ENCODE results near the gene TMPRSS7. TPM values are rescaled to one million over a fixed set of nuclear protein-coding genes. Genes with fewer than 3 reads are reported as not detected.

The TMPRSS7 gene
- total RNA-seq, 1 experiment from 2014 or later = not detected

GRCh38 chr3:111989061-111989678, 45.4 kb upstream of the TMPRSS7 start:
- ATAC-seq (peak; percentile 80), DNase-seq (ENCODE audit: low spot score) (no peak)
- no peaks in the 10 kb centered on the region for H3K27me3 Mint-ChIP-seq (ENCODE audit: low read depth)
- H3K36me3 Mint-ChIP-seq = peaks cover 26% of the 10 kb centered on the region
- POLR2A ChIA-PET = interaction anchor here (1.0 to 1.3 kb wide), 3 partner anchors 10 to 24 kb away, joined by 4 to 5 read pairs (median 4); partner anchors contain the start of genes ABHD10 and TAGLN3
- TF ChIP-seq, protein P1, sequence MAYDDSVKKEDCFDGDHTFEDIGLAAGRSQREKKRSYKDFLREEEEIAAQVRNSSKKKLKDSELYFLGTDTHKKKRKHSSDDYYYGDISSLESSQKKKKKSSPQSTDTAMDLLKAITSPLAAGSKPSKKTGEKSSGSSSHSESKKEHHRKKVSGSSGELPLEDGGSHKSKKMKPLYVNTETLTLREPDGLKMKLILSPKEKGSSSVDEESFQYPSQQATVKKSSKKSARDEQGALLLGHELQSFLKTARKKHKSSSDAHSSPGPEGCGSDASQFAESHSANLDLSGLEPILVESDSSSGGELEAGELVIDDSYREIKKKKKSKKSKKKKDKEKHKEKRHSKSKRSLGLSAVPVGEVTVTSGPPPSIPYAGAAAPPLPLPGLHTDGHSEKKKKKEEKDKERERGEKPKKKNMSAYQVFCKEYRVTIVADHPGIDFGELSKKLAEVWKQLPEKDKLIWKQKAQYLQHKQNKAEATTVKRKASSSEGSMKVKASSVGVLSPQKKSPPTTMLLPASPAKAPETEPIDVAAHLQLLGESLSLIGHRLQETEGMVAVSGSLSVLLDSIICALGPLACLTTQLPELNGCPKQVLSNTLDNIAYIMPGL (CRISPR knock-in tag; IDR thresholded peaks at IDR 0.05) = no peak
- TF ChIP-seq OVOL2 (CRISPR knock-in tag; IDR thresholded peaks at IDR 0.05; ENCODE audit: borderline replicate concordance) (no peak), PRRX2 (CRISPR knock-in tag; IDR thresholded peaks at IDR 0.05) (no peak), JAZF1 (CRISPR knock-in tag; IDR thresholded peaks at IDR 0.05) (no peak), ZNF263 (CRISPR knock-in tag; IDR thresholded peaks at IDR 0.05; ENCODE audit: low read depth) (no peak), CREM (CRISPR knock-in tag; IDR thresholded peaks at IDR 0.05) (no peak), KAT7 (CRISPR knock-in tag; IDR thresholded peaks at IDR 0.05; ENCODE audit: borderline replicate concordance) (no peak), TEAD1 (CRISPR knock-in tag; IDR thresholded peaks at IDR 0.05) (no peak), SOX15 (CRISPR knock-in tag; IDR thresholded peaks at IDR 0.05) (no peak), ZNF671 (CRISPR knock-in tag; IDR thresholded peaks at IDR 0.05) (no peak)
- TF ChIP-seq, protein P2, sequence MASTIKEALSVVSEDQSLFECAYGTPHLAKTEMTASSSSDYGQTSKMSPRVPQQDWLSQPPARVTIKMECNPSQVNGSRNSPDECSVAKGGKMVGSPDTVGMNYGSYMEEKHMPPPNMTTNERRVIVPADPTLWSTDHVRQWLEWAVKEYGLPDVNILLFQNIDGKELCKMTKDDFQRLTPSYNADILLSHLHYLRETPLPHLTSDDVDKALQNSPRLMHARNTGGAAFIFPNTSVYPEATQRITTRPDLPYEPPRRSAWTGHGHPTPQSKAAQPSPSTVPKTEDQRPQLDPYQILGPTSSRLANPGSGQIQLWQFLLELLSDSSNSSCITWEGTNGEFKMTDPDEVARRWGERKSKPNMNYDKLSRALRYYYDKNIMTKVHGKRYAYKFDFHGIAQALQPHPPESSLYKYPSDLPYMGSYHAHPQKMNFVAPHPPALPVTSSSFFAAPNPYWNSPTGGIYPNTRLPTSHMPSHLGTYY (CRISPR knock-in tag; IDR thresholded peaks at IDR 0.05) = no peak
- TF ChIP-seq, protein P3, sequence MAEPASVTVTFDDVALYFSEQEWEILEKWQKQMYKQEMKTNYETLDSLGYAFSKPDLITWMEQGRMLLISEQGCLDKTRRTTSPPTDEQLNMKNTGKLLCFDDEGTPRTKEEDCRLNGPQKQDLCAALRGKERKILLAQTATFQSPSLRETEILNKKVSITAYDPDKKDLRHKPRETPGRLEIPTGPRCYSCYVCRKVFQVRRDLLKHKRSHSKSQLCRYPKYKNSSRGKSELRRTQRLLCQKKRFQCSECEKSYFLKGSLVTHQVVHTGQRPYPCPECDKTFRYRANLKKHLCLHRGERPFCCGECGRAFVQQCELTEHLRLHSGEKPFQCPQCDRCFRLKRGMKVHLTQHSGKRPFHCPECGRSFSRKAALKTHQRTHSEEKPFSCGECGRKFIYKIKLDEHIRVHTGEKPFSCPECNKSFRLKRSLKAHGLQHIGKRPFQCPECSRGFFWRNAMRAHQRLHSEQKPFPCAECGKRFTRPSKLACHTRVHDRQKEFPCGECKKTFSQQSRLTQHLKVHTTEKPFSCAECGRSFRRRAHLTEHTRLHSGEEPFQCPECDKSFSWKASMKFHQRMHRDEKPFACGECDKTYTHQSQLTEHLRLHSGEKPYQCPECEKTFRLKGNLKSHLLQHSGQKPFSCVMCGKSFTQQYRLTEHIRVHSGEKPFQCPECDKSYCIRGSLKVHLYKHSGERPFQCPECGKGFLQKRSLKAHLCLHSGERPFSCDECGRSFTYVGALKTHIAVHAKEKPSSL (CRISPR knock-in tag; conservative IDR thresholded peaks at IDR 0.05) = no peak
- H3K27ac Mint-ChIP-seq = no peak overlapping the region
- H3K9me3 Mint-ChIP-seq = no peaks in the 10 kb centered on the region
- no peak overlapping the region for H3K4me3 Mint-ChIP-seq
- CTCF ChIA-PET = interaction anchor here (0.5 to 8.7 kb wide), 31 partner anchors 10 to 411 kb away, joined by 3 to 150 read pairs (median 4); partner anchors contain the start of genes ABHD10, C3orf52 and TAGLN3
- peaks cover 4% of the 10 kb centered on the region for H3K4me1 Mint-ChIP-seq

GRCh38 chr3:111993038-111993437, 41.5 kb upstream of the TMPRSS7 start:
- no peak overlapping the region for H3K4me3 Mint-ChIP-seq
- peaks cover 9% of the 10 kb centered on the region for H3K36me3 Mint-ChIP-seq
- ATAC-seq (no peak), DNase-seq (ENCODE audit: low spot score) (no peak)
- TF ChIP-seq EMX1 (CRISPR knock-in tag; IDR thresholded peaks at IDR 0.05) (no peak), FOXK1 (CRISPR knock-in tag; IDR thresholded peaks at IDR 0.05) (no peak), TEAD1 (CRISPR knock-in tag; IDR thresholded peaks at IDR 0.05) (no peak), ZNF232 (CRISPR knock-in tag; IDR thresholded peaks at IDR 0.05) (no peak)
- TF ChIP-seq, protein P4, sequence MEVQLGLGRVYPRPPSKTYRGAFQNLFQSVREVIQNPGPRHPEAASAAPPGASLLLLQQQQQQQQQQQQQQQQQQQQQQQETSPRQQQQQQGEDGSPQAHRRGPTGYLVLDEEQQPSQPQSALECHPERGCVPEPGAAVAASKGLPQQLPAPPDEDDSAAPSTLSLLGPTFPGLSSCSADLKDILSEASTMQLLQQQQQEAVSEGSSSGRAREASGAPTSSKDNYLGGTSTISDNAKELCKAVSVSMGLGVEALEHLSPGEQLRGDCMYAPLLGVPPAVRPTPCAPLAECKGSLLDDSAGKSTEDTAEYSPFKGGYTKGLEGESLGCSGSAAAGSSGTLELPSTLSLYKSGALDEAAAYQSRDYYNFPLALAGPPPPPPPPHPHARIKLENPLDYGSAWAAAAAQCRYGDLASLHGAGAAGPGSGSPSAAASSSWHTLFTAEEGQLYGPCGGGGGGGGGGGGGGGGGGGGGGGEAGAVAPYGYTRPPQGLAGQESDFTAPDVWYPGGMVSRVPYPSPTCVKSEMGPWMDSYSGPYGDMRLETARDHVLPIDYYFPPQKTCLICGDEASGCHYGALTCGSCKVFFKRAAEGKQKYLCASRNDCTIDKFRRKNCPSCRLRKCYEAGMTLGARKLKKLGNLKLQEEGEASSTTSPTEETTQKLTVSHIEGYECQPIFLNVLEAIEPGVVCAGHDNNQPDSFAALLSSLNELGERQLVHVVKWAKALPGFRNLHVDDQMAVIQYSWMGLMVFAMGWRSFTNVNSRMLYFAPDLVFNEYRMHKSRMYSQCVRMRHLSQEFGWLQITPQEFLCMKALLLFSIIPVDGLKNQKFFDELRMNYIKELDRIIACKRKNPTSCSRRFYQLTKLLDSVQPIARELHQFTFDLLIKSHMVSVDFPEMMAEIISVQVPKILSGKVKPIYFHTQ (CRISPR knock-in tag; IDR thresholded peaks at IDR 0.05) = no peak
- POLR2A ChIA-PET = no interaction called here
- H3K27me3 Mint-ChIP-seq (ENCODE audit: low read depth) = peaks cover 14% of the 10 kb centered on the region
- H3K9me3 Mint-ChIP-seq = no peaks in the 10 kb centered on the region
- CTCF ChIA-PET = interaction anchor here (0.8 to 8.7 kb wide), 3 partner anchors 21 to 277 kb away, joined by 3 to 150 read pairs (median 14); no protein-coding TSS in a partner anchor
- no peak overlapping the region for H3K27ac Mint-ChIP-seq
- peaks cover 4% of the 10 kb centered on the region for H3K4me1 Mint-ChIP-seq
